Frontal cortex (tissue), 4 donors: ENCODE measurements around the gene ZNF592. TPM values are rescaled to one million over a fixed set of nuclear protein-coding genes. Genes with fewer than 3 reads are reported as not detected.

Experiments
- DNase-seq, 2 donors: peaks; one replicate each; pipeline ENCODE4 v3.0.0; 2012; ENCODE audit warnings: low spot score in 2 of 2
- FAIRE-seq: peaks from 2 replicates; lab custom pipeline; 2012; peaks lifted over from hg19 to GRCh38; lab: Jason Lieb, UNC
- total RNA-seq: library from RNA; depleted of rRNA; stranded (reverse); fragments of >200 nt; gene quantifications from one replicate; pipeline ENCODE4 v1.2.3, GENCODE V29; 2014
- donor health status: control.
- donor health status: control.
- donor health status: control.

Gene ZNF592
- total RNA-seq, 1 donor from 2014 or later, result 4.5 TPM

- no peak for FAIRE-seq
- DNase-seq, result no peak
Measured at GRCh38 chr15:84821501-84822021, 73.2 kb downstream of the ZNF592 start.

DNA sequence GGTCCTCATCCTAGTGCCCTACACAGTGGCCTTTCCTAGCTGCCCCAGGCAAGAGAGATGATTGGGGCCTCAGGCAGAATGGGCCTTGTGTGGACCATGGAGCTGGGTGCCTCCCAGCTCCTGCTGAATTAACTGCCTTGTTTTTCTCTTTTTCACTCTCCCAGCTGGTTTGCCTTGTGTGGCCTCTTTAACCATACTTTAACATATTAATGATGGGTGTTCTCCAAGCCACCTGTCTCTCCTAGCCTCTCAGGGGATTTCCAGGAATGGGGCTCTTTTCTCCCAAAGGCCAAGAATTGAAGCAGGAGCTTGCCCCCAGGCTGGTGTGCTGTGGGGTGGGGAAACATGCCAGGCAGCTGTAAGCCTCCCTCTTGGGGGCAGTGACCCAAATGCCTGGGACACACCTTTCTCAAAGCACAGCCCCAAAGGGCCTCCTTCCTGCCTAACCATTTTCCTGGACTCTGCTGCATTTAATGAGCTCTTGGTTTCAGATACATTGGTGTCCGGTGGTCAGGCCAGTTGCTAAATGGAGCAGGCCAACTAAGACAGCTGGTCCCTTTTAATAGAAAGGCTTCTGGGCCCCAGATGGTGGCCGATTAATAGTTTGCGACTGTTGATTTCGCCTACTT lies 74.4 kb downstream of the ZNF592 start:
- FAIRE-seq (no peak), DNase-seq (no peak)

- no peak for DNase-seq
- no peak for FAIRE-seq
Measured at GRCh38 chr15:84823282-84823878, 75.0 kb downstream of the ZNF592 start.

- DNase-seq (peak in 1 of 2 donors; percentile 51), FAIRE-seq (no peak)
Measured at GRCh38 chr15:84824260-84825007, 76.0 kb downstream of the ZNF592 start.

DNA sequence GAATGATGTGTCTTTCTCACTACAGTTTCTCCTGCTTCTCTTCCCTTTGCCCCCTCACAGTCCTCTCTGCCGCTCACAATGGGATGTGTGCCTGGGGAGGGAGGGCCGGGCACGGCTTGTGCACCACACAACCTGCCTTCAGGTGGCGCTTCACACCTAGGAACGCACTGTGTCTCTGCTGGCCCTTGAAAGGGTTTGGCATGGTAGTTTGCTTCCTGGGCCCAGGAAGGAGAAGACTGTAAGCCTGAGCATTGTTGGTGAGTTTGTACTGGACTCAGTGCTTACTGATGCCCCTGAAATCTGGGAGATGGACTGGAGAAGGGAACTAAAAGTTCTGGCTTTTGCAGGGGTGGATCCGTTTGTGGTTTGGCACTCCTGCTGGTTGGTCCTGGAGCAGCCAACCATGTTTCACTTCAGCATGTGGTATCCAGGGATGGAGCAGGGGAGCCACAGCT lies 78.0 kb downstream of the ZNF592 start:
- FAIRE-seq (no peak), DNase-seq (no peak)

DNA sequence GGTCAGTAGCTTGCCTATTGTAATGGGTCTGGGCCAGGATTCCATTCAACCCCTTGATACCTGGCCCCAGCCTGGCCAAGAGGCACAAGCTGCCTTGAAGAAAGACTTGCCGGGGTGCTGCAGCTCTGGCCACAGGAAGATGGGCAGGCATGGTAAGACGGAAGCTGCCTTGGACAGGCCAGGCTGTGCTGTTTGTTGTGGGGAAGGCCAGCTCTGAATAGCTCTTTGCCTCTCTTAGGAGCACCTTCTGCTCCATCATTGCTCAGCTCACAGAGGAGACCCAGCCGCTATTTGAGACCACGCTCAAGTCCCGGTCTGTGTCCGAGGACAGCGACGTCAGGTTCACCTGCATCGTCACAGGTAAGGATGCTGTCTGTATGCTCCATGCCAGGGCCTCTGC lies 78.9 kb downstream of the ZNF592 start:
- FAIRE-seq (no peak), DNase-seq (no peak)

GRCh38 chr15:84828086-84828908 lies 79.9 kb downstream of the ZNF592 start:
- FAIRE-seq (no peak), DNase-seq (no peak)

DNA sequence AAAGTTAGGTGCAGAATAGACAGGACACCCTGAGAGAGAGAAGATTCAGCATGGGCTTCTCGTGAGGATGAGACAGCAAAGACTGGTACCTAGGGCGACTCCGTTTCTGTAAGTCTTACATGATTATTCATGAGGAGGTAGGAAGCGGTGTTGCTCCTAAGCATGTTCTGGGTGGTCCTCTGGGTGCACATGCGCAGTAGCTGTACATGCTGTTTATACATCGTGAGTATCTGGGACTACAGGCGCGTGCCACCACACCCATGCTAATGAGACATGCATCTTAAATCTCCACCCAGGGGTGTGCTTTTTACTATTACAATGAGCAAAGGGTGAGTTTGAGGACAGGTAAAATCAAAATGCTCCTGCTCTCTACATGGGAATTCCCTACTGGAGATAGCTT lies 81.0 kb downstream of the ZNF592 start:
- FAIRE-seq, result no peak

GRCh38 chr15:84830036-84830435 lies 81.6 kb downstream of the ZNF592 start:
- DNase-seq (no peak), FAIRE-seq (no peak)

More for the DNA sequence above, 81.0 kb downstream of the ZNF592 start:
- no peak for DNase-seq

- FAIRE-seq, result no peak
- DNase-seq, result no peak
Measured at GRCh38 chr15:84831028-84831427, 82.6 kb downstream of the ZNF592 start.

- FAIRE-seq, result no peak
- DNase-seq, result no peak
Measured at GRCh38 chr15:84831613-84832012, 83.2 kb downstream of the ZNF592 start.

DNA sequence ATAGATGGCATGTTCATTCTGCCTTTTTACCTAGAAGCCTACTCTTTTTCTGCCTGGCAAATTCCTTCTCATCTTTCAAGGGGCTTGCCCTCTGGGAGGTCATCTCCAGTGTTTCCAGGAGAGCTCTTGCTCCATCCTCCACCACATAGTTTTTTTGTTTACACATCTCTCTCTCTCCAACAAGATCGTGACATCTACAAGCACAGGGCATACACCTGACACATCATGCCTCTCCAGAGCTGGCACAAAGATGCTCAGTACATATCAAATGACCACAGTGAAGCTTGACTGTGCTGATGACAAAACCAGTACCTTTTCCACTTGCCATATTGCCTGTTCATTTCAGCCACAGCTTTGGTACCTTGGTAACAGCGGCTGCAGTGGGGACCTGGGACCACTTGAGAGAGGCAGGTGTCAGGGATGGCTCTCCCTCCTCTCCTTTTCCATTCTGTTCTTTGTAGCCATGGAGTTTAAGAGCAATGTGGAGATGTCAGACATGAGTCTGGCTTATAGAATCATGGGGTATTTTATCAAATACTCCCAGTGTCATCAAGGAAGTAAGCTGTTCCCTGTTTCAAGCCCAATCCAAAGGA lies 84.2 kb downstream of the ZNF592 start:
- DNase-seq, result no peak
- FAIRE-seq, result no peak

- no peak for FAIRE-seq
Measured at GRCh38 chr15:84833447-84834228, 85.2 kb downstream of the ZNF592 start.

DNA sequence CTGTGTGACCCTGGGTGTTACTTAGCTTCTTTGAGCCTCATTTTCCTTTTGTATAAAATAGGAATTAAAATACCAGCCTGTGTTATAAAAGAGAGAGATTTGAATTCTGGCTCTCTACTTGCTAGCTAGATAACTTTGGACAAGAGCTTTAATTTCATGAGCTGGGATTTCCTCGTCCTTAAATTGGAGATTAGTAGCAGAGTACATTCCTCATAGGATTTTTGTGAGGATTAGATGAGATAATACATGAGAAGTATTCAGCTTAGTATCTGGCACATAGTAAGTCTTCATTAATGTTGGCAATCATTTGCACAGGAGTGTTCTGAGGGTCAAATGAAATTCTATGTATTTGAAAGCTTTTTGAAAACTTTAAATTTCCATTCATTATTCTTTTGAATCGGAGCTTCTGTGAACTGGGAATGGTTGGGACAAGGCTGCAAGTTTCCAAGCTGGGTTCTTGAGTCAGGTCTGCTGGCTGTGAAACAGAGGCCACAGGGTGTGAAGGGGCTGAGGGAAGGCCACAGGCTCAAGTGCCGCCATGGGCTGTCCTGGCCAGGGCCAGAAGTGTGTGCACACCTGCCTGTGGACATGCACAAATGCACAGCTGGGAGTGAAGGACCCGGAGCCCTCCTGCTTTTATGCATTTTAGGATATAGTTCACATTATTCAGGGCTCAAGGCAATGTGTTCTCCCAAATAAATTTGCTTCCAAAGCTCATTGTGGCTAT lies 86.0 kb downstream of the ZNF592 start:
- FAIRE-seq, result no peak
- no peak for DNase-seq

More at GRCh38 chr15:84833447-84834228, 85.2 kb downstream of the ZNF592 start:
- no peak for DNase-seq

DNA sequence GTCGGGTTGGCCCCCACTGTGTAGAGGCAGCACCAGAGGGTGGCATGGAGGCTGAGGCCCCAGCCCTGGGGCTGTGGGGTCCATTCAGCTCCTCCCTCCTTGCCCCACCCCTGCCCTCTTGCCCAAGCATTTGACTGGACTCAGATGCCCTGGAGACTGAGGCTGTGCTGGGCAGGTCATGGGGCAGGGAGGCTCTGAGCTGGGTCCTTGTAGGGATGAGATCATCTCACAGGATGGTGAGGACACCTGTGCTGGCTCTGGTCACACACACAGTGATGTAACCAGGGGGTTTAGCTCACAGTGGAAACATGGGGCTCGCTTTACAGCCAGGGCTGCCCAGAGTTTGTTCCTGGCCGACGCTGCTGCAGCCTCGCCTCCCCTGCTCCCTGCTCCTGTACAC lies 86.6 kb downstream of the ZNF592 start:
- FAIRE-seq (no peak), DNase-seq (no peak)

GRCh38 chr15:84835661-84836337 lies 87.4 kb downstream of the ZNF592 start:
- no peak for DNase-seq

DNA sequence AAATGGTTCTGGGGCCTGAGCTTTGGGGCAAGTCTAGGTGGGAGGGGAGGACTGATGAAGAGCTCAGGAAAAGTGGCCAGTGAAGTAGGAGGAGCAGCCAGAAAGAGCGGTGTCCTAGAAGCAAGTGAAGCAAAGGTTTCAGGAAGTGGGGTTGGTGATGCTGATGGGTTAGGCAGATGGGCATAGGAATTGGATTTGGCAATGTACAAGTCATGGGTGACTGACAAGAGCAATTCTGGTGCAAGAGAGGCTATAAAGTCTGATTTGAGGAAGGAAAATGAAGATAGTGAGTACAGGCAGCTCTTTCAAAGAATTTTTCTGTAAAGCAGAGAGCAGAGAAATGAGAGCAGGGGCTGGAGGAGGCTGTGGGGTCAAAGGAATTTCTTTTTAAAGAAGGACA lies 88.5 kb downstream of the ZNF592 start:
- FAIRE-seq, result no peak
- no peak for DNase-seq

More at GRCh38 chr15:84835661-84836337, 87.4 kb downstream of the ZNF592 start:
- no peak for FAIRE-seq

- no peak for DNase-seq
- no peak for FAIRE-seq
Measured at GRCh38 chr15:84839714-84840113, 91.3 kb downstream of the ZNF592 start.
